Measurements from ENCODE around the gene DPM3.
"Not testable (repeated sequence)": the region's sequence is repeated elsewhere in the genome, so short reads cannot be mapped to it uniquely, and the experiment has no call there.

The DPM3 gene

GRCh38 chr1:155125511-155125945 lies 14.8 kb downstream of the DPM3 start:
- no peak for DNase-seq (ENCODE audit: low read depth)

GRCh38 chr1:155124503-155125463 lies 15.5 kb downstream of the DPM3 start:
- DNase-seq (ENCODE audit: low read depth) = no peak

GRCh38 chr1:155123801-155124200 lies 16.5 kb downstream of the DPM3 start:
- DNase-seq (ENCODE audit: low read depth) = no peak

- no peak for DNase-seq (ENCODE audit: low read depth)
Observed at GRCh38 chr1:155122308-155122707, 18.0 kb downstream of the DPM3 start.

- DNase-seq (ENCODE audit: low read depth) = no peak
Observed at GRCh38 chr1:155121249-155121648, 19.1 kb downstream of the DPM3 start.

- DNase-seq (ENCODE audit: low read depth) = no peak
Observed at GRCh38 chr1:155120253-155120652, 20.1 kb downstream of the DPM3 start.

- DNase-seq (ENCODE audit: low read depth) = not testable (repeated sequence)
Observed at GRCh38 chr1:155118090-155118489, 22.2 kb downstream of the DPM3 start.

- no peak for DNase-seq (ENCODE audit: low read depth)
Observed at GRCh38 chr1:155117610-155118009, 22.7 kb downstream of the DPM3 start.

- no peak for DNase-seq (ENCODE audit: low read depth)
Observed at GRCh38 chr1:155116113-155116764, 24.1 kb downstream of the DPM3 start.

- DNase-seq (ENCODE audit: low read depth) = no peak
Observed at GRCh38 chr1:155113450-155113980, 26.8 kb downstream of the DPM3 start.

- DNase-seq (ENCODE audit: low read depth) = no peak
Observed at GRCh38 chr1:155110826-155111225, 29.5 kb downstream of the DPM3 start.

GRCh38 chr1:155110381-155110780 lies 29.9 kb downstream of the DPM3 start:
- DNase-seq (ENCODE audit: low read depth) = no peak

- no peak for DNase-seq (ENCODE audit: low read depth)
Observed at GRCh38 chr1:155108296-155108695, 32.0 kb downstream of the DPM3 start.

- no peak for DNase-seq (ENCODE audit: low read depth)
Observed at GRCh38 chr1:155107309-155108264, 32.7 kb downstream of the DPM3 start.

- no peak for DNase-seq (ENCODE audit: low read depth)
Observed at GRCh38 chr1:155106862-155107261, 33.5 kb downstream of the DPM3 start.

GRCh38 chr1:155105604-155106011 lies 34.7 kb downstream of the DPM3 start:
- no peak for DNase-seq (ENCODE audit: low read depth)

- no peak for DNase-seq (ENCODE audit: low read depth)
Observed at GRCh38 chr1:155104605-155105534, 35.5 kb downstream of the DPM3 start.

GRCh38 chr1:155103325-155103724 lies 37.0 kb downstream of the DPM3 start:
- DNase-seq (ENCODE audit: low read depth) = no peak

- DNase-seq (ENCODE audit: low read depth) = no peak
Observed at GRCh38 chr1:155099331-155099730, 41.0 kb downstream of the DPM3 start.

GRCh38 chr1:155094622-155094948 lies 45.7 kb downstream of the DPM3 start:
- DNase-seq (ENCODE audit: low read depth) = no peak

Data from stimulated activated CD4-positive, alpha-beta T cell treated with anti-CD3 and anti-CD28 coated beads, Interleukin-2, amount 100 ng/mL, for 4 hours (primary cell).